Stimulated activated CD4-positive, alpha-beta T cell treated with anti-CD3 and anti-CD28 coated beads, Interleukin-12 subunit alpha, Interleukin-12 subunit beta, amount 100 ng/mL, for 4 hours (primary cell): Measurements from ENCODE around the gene MIEF2.
"Not testable (repeated sequence)": the region's sequence is repeated elsewhere in the genome, so short reads cannot be mapped to it uniquely, and the experiment has no call there.

Experiments used
- DNase-seq: peaks from one replicate; pipeline ENCODE4 v3.0.0-alpha.2; 2020

MIEF2 gene

GRCh38 chr17:18300725-18301480 is 40.4 kb downstream of the MIEF2 start:
- no peak for DNase-seq

DNA sequence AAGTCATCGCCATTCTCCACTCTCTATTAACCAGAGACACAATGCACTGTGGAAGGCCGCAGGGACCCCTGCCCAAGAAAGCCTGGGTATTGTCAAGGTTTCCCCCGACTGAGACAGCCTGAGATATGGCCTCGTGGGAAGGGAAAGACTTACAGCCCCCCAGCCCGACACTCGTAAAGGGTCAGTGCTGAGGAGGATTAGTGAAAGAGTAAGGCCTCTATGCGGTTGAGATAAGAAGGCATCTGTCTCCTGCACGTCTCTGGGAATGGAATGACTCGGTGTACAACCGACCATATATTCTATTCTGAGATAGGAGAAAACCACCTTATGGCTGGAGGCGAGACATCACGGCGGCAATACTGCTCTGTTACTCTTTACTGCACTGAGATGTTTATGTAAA is 42.7 kb downstream of the MIEF2 start:
- DNase-seq: not testable (repeated sequence)

GRCh38 chr17:18309202-18309601 is 48.7 kb downstream of the MIEF2 start:
- no peak for DNase-seq

DNA sequence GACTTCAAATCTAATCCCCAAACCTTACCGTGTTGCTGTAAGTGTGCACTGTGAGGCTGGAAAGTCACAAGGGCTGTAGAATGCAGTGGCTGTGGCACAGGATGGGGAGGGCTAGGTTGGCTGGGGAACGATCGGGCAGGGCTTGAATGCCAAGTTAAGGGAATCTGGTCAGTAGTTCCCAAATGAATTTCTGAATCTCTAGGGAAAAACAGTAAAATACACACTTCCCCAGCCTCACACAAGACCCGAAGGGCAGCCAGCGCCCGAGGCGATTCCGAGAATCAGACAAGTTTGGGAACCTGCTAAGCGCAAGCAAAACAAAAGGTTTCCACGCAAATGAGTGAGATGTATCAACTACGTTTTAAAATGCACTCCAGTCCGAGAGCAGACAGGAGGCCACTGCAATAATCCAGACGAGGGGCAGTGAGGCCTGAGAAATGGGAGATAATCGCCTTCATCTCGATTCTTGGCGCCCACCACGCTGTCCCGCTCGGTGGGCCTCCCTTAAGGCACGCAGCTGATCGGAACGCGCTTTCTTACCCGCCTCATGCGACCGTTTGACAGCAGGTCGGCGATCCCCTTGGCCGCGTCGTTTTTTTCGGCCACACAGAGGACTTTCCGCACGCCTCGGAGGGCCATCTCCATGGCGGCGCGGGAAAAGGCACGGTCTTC is 53.7 kb downstream of the MIEF2 start:
- no peak for DNase-seq

DNA sequence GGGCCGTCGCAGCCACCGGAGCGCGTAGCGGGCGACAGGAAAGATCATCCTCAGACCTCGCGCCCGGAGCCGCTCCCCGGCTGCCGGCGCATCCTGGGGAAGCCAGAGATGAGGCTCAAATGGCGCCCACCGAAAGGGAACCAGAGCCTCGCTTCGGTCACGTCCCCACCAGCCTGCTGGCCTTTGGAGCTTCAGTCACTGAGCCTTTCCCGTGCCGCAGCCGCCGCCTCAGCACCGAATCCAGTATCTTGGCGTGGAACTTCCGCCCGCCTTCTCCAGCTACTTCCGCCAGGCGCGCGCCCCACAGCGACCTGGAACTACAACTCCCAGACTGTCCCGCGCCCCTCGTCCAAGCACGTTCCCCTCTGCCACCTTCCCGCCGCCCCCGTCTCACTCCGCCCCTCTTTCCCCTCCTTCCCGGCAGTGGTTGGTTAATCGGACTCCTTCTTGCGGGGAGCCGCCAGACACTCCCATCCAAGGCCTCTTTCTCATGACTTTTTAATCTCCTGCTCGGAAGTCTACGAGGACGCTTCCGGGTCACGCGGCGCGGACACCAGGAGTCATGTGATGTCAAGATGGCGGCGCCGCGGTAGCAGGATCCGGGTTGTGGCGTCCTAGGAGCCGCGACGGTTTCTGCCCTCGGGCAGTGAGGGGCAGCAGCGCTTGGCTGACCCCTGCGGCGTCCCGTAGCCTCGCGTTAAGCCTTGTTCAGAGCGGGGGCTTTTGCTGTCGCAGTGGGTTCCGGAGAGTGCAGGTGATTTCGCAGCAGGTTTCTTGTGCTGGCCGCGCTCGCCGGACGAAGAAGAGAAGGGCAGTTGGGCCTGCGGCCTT is 54.5 kb downstream of the MIEF2 start, which contains the start of the genes SMCR8 and TOP3A:
Gene SMCR8, plus strand, starts transcription at position 563 of the 831 bp plus-strand sequence. CDS start 497 bp downstream, outside the sequence.
Gene TOP3A, minus strand, starts transcription at position 264 of the 831 bp plus-strand sequence. Its CDS starts 216 bp downstream, at position 48.
- peak; percentile 97 for DNase-seq

DNA sequence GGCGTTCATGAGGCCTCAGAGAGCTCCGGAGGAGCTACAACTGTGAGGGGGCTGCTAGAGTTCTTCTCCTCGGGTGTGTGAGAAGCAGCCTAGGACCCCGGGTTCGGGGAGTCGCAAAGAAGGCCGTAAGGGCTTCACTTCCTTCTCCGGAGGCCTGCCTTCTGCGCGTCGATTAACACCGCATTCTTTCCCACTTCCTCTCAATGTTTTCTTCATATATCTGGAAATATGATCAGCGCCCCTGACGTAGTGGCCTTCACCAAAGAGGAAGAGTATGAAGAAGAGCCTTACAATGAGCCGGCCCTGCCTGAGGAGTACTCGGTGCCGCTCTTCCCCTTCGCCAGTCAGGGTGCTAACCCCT is 55.1 kb downstream of the MIEF2 start:
- DNase-seq: no peak

- no peak for DNase-seq
Measured at GRCh38 chr17:18315961-18316360, 55.5 kb downstream of the MIEF2 start.
